Activated CD4-positive, CD25-positive, alpha-beta regulatory T cell treated with anti-CD3 and anti-CD28 coated beads, Interleukin-2, amount 50 U/mL, for 24 hours (primary cell): ENCODE results near the gene TAF5L.
"Not testable (repeated sequence)": the region's sequence is repeated elsewhere in the genome, so short reads cannot be mapped to it uniquely, and the experiment has no call there.

ENCODE experiments used
- ATAC-seq, 2 donors: fragments of 150-1000 bp; cut with Tn5 transposase; one replicate each; pipeline ENCODE4 v1.10.0; 2021; ENCODE audit warnings: mild to moderate bottlenecking in 1 of 2, moderate library complexity in 1 of 2

TAF5L gene

GRCh38 chr1:229563241-229563640 lies 62.7 kb downstream of the TAF5L start:
- no peak for ATAC-seq

GRCh38 chr1:229562686-229563085 lies 63.2 kb downstream of the TAF5L start:
- ATAC-seq = no peak

- no peak for ATAC-seq
Observed at GRCh38 chr1:229561141-229561540, 64.8 kb downstream of the TAF5L start.

GRCh38 chr1:229560124-229560523 lies 65.8 kb downstream of the TAF5L start:
- not testable (repeated sequence) for ATAC-seq

GRCh38 chr1:229559336-229559801 lies 66.6 kb downstream of the TAF5L start:
- not testable (repeated sequence) for ATAC-seq

- peak; percentile 79 to 84 for ATAC-seq
Observed at GRCh38 chr1:229558460-229559335, 67.2 kb downstream of the TAF5L start, which contains the start of gene ABCB10. ABCB10 (minus strand) TSS chr1:229558707; CDS start chr1:229558652, 55 bp downstream.

GRCh38 chr1:229557913-229558414 lies 68.0 kb downstream of the TAF5L start:
- ATAC-seq = peak; percentile 4 to 19

- no peak for ATAC-seq
Observed at GRCh38 chr1:229557200-229557850, 68.6 kb downstream of the TAF5L start.

GRCh38 chr1:229554886-229555621 lies 70.9 kb downstream of the TAF5L start:
- ATAC-seq = no peak

- no peak for ATAC-seq
Observed at GRCh38 chr1:229553621-229554130, 72.2 kb downstream of the TAF5L start.

GRCh38 chr1:229552732-229553131 lies 73.2 kb downstream of the TAF5L start:
- no peak for ATAC-seq

- ATAC-seq = no peak
Observed at GRCh38 chr1:229550812-229551567, 74.9 kb downstream of the TAF5L start.

GRCh38 chr1:229547542-229547941 lies 78.4 kb downstream of the TAF5L start:
- ATAC-seq = no peak

GRCh38 chr1:229544587-229544986 lies 81.3 kb downstream of the TAF5L start:
- ATAC-seq = no peak
